Right renal cortex interstitium (tissue), 3 donors: ENCODE measurements around the gene PLGRKT. TPM values are rescaled to one million over a fixed set of nuclear protein-coding genes. Genes with fewer than 3 reads are reported as not detected.
"Not testable (repeated sequence)": the region's sequence is repeated elsewhere in the genome, so short reads cannot be mapped to it uniquely, and the experiment has no call there.

Experiments used
- DNase-seq, 3 donors: peaks; one replicate each; pipeline ENCODE4 v3.0.0-alpha.2; 2013; ENCODE audit warnings: low read depth in 3 of 3, low spot score in 2 of 3
- polyA plus RNA-seq, 3 donors: library from polyadenylated mRNA; unstranded; fragments of 120-200 nt; gene quantifications; one replicate each; pipeline ENCODE4 v1.2.1, GENCODE V29; 2013; ENCODE audit not compliant: insufficient read length in 3 of 3

The PLGRKT gene
- polyA plus RNA-seq, 3 donors, result 34.6 to 44.6 (median 38.4) TPM

DNA sequence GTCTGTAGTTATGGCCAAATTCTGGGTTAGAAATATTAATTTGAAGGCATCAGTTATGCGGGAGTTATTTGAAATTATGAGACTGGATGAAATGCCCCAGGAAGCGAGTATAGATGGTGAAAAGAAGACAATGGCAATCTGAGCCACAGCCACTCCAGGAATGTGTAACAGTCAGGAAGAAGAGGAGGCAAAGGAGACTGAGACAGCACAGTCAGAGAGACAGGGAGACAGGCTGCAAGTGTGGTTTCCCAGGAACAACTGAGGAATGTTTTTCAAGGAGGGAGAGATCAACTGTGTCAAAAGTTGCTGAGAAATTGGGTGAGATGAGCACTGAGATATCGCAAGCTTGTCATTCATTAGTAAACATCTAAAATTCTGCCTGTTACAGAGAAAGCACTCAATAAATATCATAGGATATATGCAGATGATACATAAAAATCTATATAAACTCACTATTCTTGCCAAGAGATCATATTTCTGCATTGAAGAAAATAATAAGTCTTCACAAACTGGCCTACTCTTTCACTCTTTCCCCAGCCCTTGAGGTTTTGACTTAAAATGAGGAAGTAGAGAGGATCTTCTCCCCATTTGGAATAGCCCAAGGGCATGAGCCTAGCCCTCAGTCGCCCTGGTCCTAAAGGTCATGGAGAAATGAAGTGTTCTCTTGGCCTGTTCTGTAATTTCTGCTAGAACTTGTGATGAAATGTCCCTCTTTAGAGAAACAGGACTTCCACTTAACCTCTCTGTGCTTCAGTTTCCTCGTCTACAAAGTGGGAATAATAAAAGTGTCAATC, 49.5 kb downstream of the PLGRKT start:
- no peak for DNase-seq

DNA sequence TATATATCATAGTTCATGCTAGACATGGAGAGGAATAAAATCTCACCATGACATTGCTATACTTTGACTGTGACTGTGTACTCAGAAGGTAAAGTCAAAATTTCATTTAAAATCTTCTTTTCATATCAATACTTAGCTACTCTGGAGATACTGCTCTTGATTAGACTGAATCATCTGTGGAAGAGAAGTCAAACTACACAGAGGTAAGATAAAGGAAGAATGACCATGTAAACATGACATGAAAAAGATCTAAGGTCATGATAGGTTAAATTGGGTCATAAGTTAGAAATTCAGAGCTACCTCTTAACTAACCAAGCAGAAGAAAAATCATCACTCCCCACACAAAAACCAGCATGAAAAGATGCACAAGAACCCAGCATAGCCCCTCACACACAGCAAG, 53.3 kb downstream of the PLGRKT start:
- DNase-seq, result no peak

DNA sequence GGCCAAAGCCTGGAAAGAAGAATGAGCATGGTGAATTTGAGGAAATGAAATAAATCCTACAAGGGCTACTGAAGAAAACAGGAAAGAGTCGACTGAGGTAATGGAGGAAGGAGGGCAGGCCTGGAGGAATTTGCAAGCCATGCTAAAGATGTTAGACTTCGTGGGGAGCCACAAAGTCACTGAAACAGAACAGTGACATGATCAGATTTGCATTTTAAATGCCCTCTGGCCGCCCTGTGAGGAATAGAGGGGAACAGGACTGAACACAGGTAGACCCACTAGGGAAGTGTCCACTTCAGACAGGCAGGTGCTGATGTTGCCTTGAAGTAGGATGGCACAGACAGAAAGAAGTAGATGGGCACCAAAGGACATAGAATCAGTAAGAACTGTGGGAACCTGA, 55.2 kb downstream of the PLGRKT start:
- no peak for DNase-seq

GRCh38 chr9:5375790-5376477, 61.8 kb downstream of the PLGRKT start:
- DNase-seq, result no peak

DNA sequence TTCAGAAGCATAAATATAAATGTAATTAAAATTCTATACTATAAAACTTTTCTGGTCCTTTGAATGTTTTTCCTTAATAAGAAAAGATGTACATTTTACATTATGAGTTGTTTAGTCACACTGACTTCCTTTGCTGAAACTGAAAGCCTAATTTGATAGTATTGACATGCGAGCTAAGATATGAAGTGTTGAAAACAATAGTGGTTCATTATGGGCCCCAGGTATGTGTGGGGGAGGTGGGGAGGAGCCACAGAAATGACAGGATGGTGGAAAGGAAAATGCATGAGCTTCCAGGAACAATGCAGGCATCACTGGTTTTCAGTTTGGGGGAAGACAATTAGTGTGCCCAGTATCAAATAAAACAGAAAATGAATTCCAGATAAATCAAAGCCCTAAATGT, 62.6 kb downstream of the PLGRKT start:
- DNase-seq, result no peak

DNA sequence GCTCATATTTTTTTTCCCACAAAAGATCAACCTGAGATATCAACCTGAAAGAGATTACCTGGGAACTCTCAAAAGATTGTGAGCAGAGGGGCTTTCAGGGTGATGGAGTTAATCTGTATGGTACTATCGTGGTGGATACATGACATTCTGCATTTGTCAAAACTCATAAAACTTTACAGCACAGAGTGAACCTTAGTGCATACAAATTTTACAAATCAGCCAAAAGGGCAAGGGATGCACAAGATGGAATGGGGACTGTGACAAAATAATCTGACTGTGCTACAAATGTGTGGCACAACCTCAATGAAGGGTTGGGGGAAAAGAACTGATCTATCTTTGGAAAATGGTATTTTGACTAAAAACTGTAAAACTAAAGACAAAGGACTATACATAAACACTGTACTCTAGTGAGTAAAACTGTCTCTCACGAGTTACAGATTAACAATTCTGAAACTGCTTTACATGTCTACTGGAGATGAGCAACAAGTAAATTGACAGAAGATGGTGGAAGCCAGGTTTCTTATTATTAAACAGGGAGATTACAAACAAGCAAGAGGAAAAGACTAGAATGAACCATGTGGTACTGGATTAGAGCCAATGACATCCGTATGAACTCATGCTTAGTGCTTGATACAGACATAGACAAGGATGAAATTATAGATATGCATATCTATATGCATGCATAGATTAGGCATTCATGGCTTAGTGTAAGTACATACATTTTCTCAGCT, 73.3 kb downstream of the PLGRKT start:
- no peak for DNase-seq

- no peak for DNase-seq
Measured at GRCh38 chr9:5361326-5362010, 76.3 kb downstream of the PLGRKT start.

GRCh38 chr9:5360341-5360740, 77.4 kb downstream of the PLGRKT start:
- DNase-seq, result no peak

DNA sequence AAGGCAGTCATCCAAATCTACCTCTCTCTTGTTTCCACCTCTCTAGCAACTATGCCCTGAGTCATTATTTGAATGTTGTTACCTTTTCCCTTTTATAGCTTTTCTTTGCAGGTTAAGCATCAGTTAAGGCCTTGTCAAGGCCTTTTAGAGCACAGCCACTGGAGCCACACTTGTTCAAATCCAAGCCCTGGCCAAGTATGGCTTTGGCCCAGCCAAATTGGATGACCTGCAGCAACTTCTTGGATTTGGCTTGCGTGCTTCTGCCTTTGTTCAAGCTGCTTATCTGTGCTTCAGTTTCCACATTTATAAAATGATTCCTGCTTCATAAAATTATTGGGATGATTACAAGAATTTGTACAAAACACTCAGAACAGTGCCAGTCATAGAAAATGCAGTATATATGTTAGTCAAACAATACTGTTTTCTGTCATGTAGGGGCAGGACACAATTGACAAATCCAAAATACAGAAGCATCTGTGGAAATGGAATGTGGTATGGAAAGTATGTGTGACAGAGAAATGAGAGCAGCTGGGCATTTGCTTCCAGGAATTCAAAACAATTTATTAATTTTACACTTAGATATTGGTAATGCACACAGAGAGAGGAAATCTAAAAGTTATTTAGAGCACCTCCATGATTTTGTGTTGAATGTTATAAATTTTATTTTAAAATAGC, 80.2 kb downstream of the PLGRKT start:
- DNase-seq, result no peak

DNA sequence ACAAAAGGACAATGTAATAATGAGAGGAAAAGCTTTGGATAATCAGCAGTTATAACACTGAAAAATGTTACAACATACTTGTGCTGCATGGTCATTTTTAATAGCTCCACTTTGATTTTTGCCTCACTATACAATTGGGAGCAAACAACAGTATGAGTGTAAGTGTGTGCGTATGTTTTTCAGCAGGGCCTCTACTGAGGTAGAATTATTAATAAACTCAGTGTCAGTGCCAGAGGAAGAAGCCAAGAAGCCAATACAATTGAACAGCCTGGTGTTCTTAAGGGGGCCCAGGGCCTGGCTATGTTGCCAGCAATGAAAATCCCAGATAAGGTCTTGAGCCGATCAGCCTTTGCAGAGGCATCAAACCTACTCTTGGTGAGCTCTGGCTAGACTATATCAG, 81.9 kb downstream of the PLGRKT start:
- no peak for DNase-seq

- DNase-seq, result no peak
Measured at GRCh38 chr9:5355226-5355625, 82.5 kb downstream of the PLGRKT start.

DNA sequence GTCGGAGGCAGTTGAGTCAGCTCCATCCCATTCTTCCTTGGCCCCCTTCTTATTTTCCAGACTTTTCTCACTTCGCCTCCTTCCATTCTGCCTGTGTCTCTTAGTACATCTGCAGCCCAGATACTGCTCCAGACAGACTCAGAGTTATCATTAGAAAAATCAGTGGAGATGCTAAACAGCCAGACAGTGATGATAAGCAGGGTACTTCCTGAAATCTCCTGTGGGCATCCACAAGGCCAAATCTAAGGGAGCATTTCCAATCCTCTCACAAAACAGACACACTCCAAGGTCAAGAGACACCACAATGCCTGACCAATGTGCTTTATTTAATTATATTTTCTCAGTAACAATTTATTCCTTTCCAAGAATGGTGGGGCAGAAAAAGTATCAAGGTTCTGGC, 83.5 kb downstream of the PLGRKT start:
- DNase-seq, result no peak

- DNase-seq, result no peak
Measured at GRCh38 chr9:5352637-5353248, 85.0 kb downstream of the PLGRKT start.

DNA sequence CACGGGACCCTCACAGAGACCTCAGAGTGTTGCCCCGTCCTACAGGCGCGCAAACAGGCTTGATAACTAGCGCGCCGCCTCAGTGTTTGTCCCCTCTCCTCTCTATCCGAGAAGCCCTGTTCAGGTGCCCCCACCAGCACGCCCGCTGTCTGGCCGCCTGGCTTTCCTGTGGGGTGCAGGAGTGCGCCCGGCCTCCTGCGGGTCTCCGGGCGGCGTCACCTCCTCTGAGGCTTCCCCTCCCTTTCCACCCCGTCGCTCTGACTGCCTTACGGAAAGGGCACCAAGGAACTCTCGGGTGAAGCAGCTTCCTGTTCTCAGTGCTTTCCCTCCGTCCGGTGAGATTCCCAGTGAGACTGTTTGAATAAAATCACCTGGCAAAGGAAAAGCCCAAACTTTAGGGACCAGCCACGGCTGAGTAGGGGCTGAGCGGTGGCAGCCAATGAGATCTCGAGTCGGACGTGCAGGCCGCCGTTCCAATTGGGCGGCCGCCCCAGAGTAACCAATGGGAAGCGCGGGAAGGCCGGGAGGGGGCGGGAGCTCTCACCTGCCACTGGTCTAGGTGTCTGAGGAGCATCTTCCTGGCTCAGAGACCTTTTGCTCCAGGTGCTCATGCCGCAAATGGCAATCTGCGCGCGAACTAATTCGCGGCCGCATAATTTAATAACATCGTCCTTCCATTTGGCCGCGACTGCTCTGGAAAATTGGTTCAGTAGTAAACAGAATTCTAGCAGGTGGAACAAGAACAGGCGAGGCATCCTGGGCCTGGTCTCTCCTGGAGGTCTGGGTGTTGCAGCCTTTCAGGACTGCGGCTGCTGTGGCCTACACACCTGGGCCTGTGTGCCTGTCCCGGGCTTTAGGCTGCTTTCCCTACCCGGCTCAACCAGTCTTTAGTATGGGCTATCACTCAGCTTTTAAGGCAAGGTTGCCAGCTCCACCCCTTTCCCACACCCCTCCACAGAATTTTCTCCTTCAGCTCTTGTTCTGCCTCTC, 98.4 kb downstream of the PLGRKT start, which contains the start of gene RLN1:
TSS of gene RLN1 (minus strand) at position 885 of the 990 bp plus-strand sequence. CDS start at position 755, 130 bp downstream.
- DNase-seq, result peak in 1 of 3 donors; percentile 3

DNA sequence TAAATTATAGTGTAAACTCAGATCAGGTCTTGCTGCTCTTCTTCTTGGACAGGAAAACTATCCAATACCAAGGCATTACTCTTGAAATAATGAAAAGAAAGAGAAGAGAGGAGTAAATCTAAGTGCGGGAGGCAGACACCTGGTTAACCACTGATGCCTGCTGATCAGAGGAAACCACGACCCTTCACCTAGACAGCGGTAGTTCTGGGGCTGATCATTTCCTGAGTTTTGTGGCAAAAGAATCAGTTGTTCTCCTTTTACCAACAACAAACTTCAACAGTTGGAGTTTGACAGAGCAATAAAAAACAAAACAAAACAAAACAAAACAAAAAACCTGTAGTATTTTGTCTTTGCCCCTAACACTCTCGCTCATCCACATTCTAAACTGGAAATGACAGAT, 101.0 kb downstream of the PLGRKT start:
- no peak for DNase-seq

DNA sequence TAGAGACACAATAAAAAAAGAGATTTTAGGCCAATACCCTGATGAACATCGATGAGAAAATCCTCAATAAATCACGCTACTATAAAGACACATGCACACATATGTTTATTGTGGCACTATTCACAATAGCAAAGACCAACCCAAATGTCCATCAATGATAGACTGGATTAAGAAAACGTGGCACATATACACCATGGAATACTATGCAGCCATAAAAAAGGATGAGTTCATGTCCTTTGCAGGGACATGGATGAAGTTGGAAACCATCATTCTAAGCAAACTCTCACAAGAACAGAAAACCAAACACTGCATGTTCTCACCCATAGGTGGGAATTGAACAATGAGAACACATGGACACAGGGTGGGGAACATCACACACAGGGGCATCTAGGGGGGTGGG, 106.4 kb downstream of the PLGRKT start:
- DNase-seq, result not testable (repeated sequence)

DNA sequence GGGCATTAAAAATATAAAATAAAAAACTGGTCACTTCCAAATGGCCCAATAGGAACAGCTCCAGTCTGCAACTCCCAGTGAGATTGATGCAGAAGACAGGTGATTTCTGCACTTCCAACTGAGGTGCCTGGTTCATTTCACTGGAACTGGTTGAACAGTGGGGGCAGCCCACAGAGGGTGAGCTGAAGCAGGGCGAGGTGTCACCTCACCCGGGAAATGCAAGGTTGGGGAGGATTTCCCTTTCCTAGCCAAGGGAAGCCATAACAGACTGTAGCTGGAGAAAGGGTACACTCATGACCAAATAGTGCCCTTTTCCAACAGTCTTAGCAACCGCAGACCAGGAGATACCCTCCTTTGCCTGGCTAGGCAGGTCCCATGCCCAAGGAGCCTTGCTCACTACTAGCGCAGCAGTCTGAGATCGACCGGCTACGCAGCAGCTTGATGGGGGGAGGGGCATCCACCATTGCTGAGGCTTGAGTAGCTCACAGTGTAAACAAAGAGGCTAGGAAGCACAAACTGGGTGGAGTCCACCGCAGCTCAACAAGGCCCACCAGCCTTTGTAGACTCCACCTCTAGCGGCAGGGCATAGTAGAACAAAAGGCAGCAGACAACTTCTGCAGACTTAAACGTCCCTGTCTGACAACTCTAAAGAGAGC, 110.7 kb downstream of the PLGRKT start:
- DNase-seq, result no peak

DNA sequence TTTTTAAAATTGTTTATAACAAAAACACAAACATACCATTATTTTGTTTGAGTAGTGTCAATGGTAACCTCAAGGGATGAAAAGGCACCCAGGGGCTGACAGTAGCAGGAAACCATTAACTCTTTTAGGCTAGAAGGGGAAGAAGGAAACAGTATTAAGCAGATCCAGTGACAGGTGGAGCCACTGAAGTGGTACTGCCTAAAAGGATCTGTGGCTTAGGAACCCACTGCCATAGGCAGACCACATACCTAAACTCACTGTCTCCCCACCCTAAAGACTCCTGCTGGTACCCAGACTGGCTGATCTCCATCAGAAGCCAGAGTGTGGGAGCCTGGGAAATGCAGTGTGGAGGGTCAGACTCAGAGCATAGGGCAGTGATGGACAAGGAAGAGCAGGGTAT, 111.5 kb downstream of the PLGRKT start:
- no peak for DNase-seq
